ENCODE results near the gene DDAH1.

- TF ChIP-seq POLR2A (IDR thresholded peaks at IDR 0.05) (no peak), CTCF (IDR thresholded peaks at IDR 0.05) (no peak)
Observed at GRCh38 chr1:85289207-85289847, 175.6 kb downstream of the DDAH1 start.
